Neural progenitor cell (in vitro differentiated cells): ENCODE measurements around the gene MTX1.

Experiments
- CTCF ChIP-seq: fragments of 200-600 bp; sonication (generic); IDR thresholded peaks from 2 replicates; pipeline ENCODE4 v1.5.1; 2017; ENCODE audit warnings: antibody characterized with exemption, mild to moderate bottlenecking
- EZH2 ChIP-seq: fragments of 200-600 bp; sonication (generic); IDR thresholded peaks from 2 replicates; pipeline ENCODE4 v1.6.1; 2017; ENCODE audit warnings: antibody characterized with exemption, mild to moderate bottlenecking, moderate library complexity

- TF ChIP-seq CTCF (no peak), EZH2 (no peak)
These were observed 11.4 kb upstream of the MTX1 start for GRCh38 chr1:155196893-155197638.
